ENCODE data around the gene GLUL.
"Not testable (repeated sequence)": the region's sequence is repeated elsewhere in the genome, so short reads cannot be mapped to it uniquely, and the experiment has no call there.

The GLUL gene

GRCh38 chr1:182394055-182394775 lies 2.6 kb upstream of the GLUL start:
- no peak for DNase-seq

GRCh38 chr1:182392050-182393028 lies 749 bp upstream of the GLUL start:
- DNase-seq: no peak

- no peak for DNase-seq
Observed at GRCh38 chr1:182391028-182391361, 595 bp downstream of the GLUL start.

GRCh38 chr1:182389619-182390047 lies 2.0 kb downstream of the GLUL start:
- no peak for DNase-seq

GRCh38 chr1:182388392-182389134 lies 3.0 kb downstream of the GLUL start:
- no peak for DNase-seq

GRCh38 chr1:182387566-182387965 lies 4.0 kb downstream of the GLUL start:
- DNase-seq: no peak

GRCh38 chr1:182386980-182387379 lies 4.6 kb downstream of the GLUL start:
- no peak for DNase-seq

GRCh38 chr1:182385885-182386853 lies 5.4 kb downstream of the GLUL start:
- no peak for DNase-seq

GRCh38 chr1:182384387-182384960 lies 7.1 kb downstream of the GLUL start:
- DNase-seq: no peak

- no peak for DNase-seq
Observed at GRCh38 chr1:182383934-182384333, 7.7 kb downstream of the GLUL start.

- no peak for DNase-seq
Observed at GRCh38 chr1:182383037-182383661, 8.4 kb downstream of the GLUL start.

GRCh38 chr1:182381962-182382819 lies 9.4 kb downstream of the GLUL start:
- no peak for DNase-seq

GRCh38 chr1:182380199-182380598 lies 11.4 kb downstream of the GLUL start:
- no peak for DNase-seq

GRCh38 chr1:182379781-182380180 lies 11.8 kb downstream of the GLUL start:
- not testable (repeated sequence) for DNase-seq

GRCh38 chr1:182376936-182377574 lies 14.5 kb downstream of the GLUL start:
- DNase-seq: no peak

- DNase-seq: no peak
Observed at GRCh38 chr1:182374101-182374834, 17.3 kb downstream of the GLUL start.

- no peak for DNase-seq
Observed at GRCh38 chr1:182370532-182370931, 21.1 kb downstream of the GLUL start.

- no peak for DNase-seq
Observed at GRCh38 chr1:182368903-182369302, 22.7 kb downstream of the GLUL start.

GRCh38 chr1:182368358-182368757 lies 23.2 kb downstream of the GLUL start:
- no peak for DNase-seq

Measured in activated CD4-positive, CD25-positive, alpha-beta regulatory T cell (primary cell).